ENCODE results near the gene DNAH1.

DNA sequence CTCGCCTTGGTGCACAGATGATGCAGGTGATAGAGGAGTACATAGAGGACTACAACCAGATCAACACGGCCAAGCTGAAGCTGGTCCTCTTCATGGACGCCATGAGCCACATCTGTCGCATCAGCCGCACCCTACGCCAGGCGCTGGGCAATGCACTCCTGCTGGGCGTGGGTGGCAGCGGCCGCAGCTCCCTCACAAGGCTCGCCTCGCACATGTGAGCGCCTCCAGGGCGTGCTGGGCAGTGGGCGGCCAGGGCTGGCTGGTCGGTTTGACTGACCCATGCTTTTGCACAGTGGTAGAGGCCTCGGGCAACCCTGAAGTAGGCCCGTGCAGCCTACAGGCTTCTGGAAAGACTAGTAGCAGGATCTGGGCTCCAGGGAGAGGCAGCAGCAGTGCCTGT lies 65.5 kb downstream of the DNAH1 start:
- no peak for TF ChIP-seq EZH2 (IDR thresholded peaks at IDR 0.05; ENCODE audit: insufficient read depth, poor library complexity, severe bottlenecking)
- TF ChIP-seq EZH2phosphoT487 (IDR thresholded peaks at IDR 0.05; ENCODE audit: insufficient read depth, low read depth) = no peak
